SU-DHL-6 (cell line): ENCODE measurements around the gene KRTAP4-9.

Experiments used
- CTCF ChIP-seq: fragments of 200-600 bp; sonication (generic); IDR thresholded peaks from one replicate; pipeline ENCODE4 v1.5.1; 2017; ENCODE audit warnings: antibody characterized with exemption, mild to moderate bottlenecking, low read length, moderate library complexity; ENCODE audit not compliant: insufficient read depth, poor library complexity, severe bottlenecking
- EZH2phosphoT487 ChIP-seq: fragments of 200-600 bp; sonication (generic), shearing (Covaris generic); conservative IDR thresholded peaks from 2 replicates; pipeline ENCODE4 v1.6.1; 2018; ENCODE audit warnings: mild to moderate bottlenecking, antibody characterized with exemption, low read length, moderate library complexity, mixed read lengths

- no peak for TF ChIP-seq CTCF
- TF ChIP-seq EZH2phosphoT487 = no peak
Measured at GRCh38 chr17:41060052-41060604, 45.1 kb upstream of the KRTAP4-9 start, which contains the start of gene KRTAP2-3.
